HS-5 (cell line): ENCODE data around the gene ZNF655.
"Not testable (repeated sequence)": the region's sequence is repeated elsewhere in the genome, so short reads cannot be mapped to it uniquely, and the experiment has no call there.

Source experiments
- DNase-seq: peaks from one replicate; pipeline ENCODE4 v3.0.0-alpha.2; 2012; ENCODE audit warnings: low read depth

Gene ZNF655

GRCh38 chr7:99560834-99561736 lies 2.6 kb downstream of the ZNF655 start:
- no peak for DNase-seq

GRCh38 chr7:99561737-99562051 lies 3.3 kb downstream of the ZNF655 start:
- DNase-seq, result no peak

GRCh38 chr7:99562114-99562784 lies 3.8 kb downstream of the ZNF655 start:
- DNase-seq, result no peak

- DNase-seq, result peak; percentile 94
Measured at GRCh38 chr7:99562832-99563231, 4.4 kb downstream of the ZNF655 start.

- DNase-seq, result no peak
Measured at GRCh38 chr7:99563650-99564049, 5.2 kb downstream of the ZNF655 start.

GRCh38 chr7:99568770-99569169 lies 10.3 kb downstream of the ZNF655 start:
- not testable (repeated sequence) for DNase-seq

GRCh38 chr7:99571768-99572167 lies 13.3 kb downstream of the ZNF655 start:
- no peak for DNase-seq

GRCh38 chr7:99573257-99573656 lies 14.8 kb downstream of the ZNF655 start:
- DNase-seq, result no peak

- no peak for DNase-seq
Measured at GRCh38 chr7:99576251-99576650, 17.8 kb downstream of the ZNF655 start.

- DNase-seq, result no peak
Measured at GRCh38 chr7:99579281-99579955, 21.0 kb downstream of the ZNF655 start.

- DNase-seq, result no peak
Measured at GRCh38 chr7:99579956-99580777, 21.7 kb downstream of the ZNF655 start.

- not testable (repeated sequence) for DNase-seq
Measured at GRCh38 chr7:99580778-99581332, 22.4 kb downstream of the ZNF655 start.

- no peak for DNase-seq
Measured at GRCh38 chr7:99588868-99589267, 30.4 kb downstream of the ZNF655 start.

GRCh38 chr7:99594948-99595745 lies 36.7 kb downstream of the ZNF655 start:
- no peak for DNase-seq

- DNase-seq, result no peak
Measured at GRCh38 chr7:99596408-99596955, 38.0 kb downstream of the ZNF655 start.

GRCh38 chr7:99597762-99598501 lies 39.5 kb downstream of the ZNF655 start, which contains the start of gene TMEM225B:
Gene TMEM225B, plus strand, starts transcription at chr7:99598267. Its CDS starts 6,122 bp downstream, at chr7:99604389.
- DNase-seq, result no peak

GRCh38 chr7:99599836-99600235 lies 41.4 kb downstream of the ZNF655 start:
- DNase-seq, result no peak

- DNase-seq, result no peak
Measured at GRCh38 chr7:99601656-99602310, 43.3 kb downstream of the ZNF655 start.

GRCh38 chr7:99605527-99605926 lies 47.1 kb downstream of the ZNF655 start:
- no peak for DNase-seq
